Measurements from ENCODE around the gene TMEM175.
"Not testable (repeated sequence)": the region's sequence is repeated elsewhere in the genome, so short reads cannot be mapped to it uniquely, and the experiment has no call there.

Gene TMEM175

DNA sequence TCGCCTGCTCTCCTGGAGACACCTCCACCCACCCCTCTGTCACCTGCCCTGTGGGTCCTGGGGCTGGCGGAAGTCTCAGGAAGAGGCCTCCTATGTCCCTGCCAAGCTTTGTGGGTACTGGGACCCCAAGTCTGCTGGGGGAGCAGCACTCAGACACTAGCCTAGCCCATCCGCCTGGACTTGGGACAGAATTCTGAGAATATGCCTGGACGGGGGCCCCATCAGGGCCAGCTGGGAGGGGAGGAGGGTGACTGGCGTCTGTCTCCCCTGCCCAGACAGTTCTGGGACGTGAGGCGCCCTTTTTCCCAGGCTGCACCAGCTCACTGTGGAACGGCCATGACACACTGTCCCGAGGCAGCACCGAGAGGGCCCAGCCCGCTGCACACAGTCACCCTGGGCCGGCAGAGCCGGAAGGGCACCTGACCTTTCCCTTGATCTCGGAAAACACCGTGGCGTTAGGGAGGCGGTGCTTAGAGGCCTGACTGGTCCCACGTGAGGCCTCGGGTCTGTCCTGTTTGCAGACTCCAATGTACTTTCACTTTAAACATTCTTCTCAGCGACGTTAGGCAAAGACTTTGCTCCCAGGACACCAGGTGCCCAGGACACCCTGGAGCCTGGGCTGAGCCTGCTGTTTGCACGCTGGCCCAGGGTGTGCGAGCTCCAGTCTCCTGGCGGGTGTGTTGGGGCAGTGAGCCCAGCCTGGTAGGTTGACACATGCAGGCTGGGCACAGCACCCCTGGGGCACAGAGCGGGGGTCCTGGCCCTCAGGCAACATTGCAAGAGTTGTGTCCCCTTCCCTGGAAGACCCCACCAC lies 60.2 kb downstream of the TMEM175 start:
- DNase-seq, result no peak

- DNase-seq, result no peak
These were observed 61.1 kb downstream of the TMEM175 start, which contains the start of gene SLC26A1 for GRCh38 chr4:993111-994029. SLC26A1 (minus strand) TSS chr4:993404; CDS start chr4:991703, 1,701 bp downstream.

- no peak for DNase-seq
These were observed 63.2 kb downstream of the TMEM175 start for GRCh38 chr4:995311-996026.

DNA sequence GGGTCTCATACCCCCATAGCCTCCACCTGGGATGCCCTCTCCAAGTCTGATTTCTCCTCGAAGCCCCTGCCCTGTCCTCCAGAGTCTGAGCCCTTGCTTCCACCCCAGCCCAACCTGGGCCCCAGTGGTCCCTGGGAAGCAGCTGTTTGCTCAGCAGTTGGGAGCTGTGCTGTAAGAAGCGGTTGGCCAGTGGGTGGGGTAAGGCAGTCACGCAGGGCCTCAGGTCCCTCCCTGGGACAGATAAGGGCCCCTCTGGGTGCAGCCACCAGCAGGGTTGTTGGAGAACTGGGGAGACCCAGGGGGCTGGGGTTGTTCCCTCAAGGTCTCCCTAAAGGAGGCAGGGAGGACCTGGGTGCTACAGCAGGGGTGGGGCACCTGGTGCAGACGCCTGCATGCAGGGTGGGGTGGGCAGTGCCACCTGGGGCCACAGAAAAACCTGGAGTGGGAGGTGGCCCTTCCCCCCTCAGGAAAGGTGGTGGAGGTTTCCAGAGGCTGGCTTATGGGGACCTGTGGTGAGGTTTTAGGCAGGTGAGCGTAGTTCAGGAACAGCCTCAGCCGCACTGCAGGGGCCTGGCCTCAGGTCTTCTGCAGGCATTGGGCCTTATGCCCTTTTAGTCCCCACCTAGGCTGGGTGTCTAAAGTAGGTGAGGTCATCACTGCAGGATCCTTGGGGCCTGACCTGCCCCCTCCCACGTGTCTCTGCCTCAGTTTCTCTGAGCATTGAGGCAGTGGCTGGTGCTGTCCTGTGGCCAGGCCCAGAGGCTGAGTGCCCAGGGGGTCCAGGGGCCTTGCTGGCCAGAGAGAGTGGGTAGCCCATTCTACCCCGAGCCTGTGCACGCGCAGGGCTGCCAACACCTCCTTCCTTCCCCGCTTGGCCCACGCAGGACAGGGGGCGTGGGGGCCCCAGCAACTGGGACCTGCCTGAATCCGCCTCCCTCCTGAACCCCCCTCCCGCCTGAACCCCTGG lies 64.1 kb downstream of the TMEM175 start:
- no peak for DNase-seq

DNA sequence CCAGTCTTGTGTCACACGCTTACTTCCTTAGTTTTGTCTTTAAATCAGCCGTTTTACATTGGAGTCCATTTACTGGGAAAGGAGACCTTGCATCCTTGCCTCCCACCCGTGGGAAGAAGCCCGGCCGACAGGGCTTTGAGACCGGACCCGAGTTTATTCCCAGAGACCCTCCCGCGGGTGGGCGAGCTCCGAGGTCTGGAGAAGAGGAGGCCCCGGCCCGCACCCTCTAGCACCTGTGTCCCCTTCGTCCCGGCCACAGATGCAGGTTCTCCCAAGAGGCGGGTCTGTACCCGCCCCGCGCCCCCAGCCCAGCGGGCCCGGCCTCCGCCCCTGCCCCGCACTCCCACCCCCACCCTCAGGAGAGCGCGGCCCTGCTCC lies 64.7 kb downstream of the TMEM175 start:
- no peak for DNase-seq

DNA sequence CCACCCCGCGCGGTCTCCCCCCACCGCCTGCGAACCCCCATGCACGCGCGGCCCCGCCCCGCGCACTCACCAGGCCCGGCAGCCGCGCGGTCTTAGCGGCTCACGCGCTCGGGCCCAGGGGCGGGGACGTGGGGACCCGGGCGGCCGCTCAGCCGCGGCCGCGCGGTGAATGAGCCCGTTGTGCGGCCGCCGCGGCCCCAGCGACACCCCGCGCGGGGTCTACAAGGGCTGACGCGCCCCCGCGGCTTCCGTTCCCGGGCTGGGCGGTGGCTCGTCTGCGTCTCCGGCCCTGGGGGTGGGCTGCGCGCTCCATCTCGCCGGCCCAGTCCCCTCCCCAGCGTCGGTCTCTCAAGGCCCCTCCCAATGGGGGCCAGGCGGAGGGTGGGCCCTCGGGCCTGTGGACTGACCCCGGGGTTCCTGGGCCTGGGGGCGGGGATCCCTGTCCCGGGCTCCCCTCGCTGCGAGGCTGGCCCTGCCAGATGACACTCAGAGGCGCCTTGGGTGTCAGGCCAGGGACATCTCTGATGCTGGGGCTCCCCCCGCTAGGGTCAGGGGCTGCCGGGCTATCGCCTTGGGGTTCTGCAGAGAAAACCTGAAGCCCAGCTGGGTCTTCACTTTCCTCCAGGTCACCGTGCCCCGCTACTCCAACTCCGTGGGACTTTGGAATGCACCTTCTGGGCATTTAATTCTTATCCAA lies 65.3 kb downstream of the TMEM175 start:
- DNase-seq, result no peak

DNA sequence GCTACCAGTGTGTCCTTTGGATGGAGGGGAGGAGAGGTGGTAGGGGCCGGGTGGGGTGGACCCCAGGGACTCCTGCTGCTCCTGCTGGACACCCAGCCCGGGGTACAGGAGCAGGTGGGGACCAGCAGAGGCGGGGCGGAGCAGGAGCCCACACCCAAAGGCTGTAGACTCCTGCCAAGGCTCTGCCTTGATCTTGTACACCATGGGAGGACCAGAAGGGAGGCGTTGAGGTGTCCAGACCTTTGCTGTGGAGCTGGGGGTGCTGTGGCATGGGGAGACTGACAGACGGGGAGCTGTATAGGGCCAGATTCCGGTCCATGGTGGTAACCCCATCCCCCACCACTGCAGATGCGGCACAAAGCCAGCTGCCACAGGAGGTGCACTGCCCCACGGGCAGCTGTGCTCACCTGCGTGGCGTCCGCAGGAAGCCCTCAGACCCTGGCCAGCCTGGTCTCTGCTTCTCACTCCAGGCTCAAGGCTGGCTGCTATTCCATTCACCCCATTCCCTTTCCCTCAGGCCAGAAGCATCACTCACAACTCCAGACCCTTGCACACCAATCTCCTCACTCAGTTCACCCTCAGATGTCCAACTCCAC lies 65.9 kb downstream of the TMEM175 start:
- no peak for DNase-seq

GRCh38 chr4:999240-999863 lies 67.1 kb downstream of the TMEM175 start:
- DNase-seq, result not testable (repeated sequence)

DNA sequence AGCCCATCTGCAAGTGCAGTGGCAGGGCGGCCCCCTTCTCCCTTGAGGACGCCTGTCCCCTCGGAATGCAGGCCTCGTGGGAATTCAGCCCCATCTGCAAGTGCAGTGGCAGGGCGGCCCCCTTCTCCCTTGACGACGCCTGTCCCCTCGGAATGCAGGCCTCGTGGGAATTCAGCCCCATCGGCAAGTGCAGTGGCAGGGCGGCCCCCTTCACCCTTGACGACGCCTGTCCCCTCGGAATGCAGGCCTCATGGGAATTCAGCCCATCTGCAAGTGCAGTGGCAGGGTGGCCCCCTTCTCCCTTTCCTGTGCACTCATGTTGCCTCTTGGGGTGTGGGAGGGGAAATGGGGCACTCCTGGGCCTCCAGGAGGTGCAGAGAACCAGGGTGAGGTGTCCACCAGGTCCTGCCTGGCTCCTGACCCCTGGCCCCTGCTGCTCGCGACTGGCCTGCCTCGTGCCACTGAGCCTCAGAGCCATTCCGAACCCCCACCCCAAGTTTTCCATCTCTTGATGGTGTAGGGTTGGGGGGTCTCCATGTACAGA lies 67.7 kb downstream of the TMEM175 start:
- no peak for DNase-seq

- DNase-seq, result no peak
These were observed 68.5 kb downstream of the TMEM175 start for GRCh38 chr4:1000686-1001260.

GRCh38 chr4:1001561-1002130 lies 69.4 kb downstream of the TMEM175 start:
- no peak for DNase-seq

GRCh38 chr4:1002131-1002630 lies 69.9 kb downstream of the TMEM175 start:
- no peak for DNase-seq

- DNase-seq, result no peak
These were observed 70.5 kb downstream of the TMEM175 start for GRCh38 chr4:1002631-1003251.

GRCh38 chr4:1003271-1004070 lies 71.2 kb downstream of the TMEM175 start:
- no peak for DNase-seq

DNA sequence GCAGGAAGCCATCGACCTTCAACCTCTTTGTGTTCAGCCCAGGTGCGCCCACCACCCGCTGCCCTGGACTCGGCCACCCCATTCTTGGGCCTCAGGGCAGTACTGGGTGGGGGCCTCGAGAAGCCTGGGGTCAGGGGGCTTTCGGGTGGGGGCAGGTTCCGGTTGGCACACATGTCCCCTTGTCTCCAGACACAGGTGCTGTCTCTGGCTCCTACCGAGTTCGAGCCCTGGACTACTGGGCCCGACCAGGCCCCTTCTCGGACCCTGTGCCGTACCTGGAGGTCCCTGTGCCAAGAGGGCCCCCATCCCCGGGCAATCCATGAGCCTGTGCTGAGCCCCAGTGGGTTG lies 71.8 kb downstream of the TMEM175 start:
- no peak for DNase-seq

DNA sequence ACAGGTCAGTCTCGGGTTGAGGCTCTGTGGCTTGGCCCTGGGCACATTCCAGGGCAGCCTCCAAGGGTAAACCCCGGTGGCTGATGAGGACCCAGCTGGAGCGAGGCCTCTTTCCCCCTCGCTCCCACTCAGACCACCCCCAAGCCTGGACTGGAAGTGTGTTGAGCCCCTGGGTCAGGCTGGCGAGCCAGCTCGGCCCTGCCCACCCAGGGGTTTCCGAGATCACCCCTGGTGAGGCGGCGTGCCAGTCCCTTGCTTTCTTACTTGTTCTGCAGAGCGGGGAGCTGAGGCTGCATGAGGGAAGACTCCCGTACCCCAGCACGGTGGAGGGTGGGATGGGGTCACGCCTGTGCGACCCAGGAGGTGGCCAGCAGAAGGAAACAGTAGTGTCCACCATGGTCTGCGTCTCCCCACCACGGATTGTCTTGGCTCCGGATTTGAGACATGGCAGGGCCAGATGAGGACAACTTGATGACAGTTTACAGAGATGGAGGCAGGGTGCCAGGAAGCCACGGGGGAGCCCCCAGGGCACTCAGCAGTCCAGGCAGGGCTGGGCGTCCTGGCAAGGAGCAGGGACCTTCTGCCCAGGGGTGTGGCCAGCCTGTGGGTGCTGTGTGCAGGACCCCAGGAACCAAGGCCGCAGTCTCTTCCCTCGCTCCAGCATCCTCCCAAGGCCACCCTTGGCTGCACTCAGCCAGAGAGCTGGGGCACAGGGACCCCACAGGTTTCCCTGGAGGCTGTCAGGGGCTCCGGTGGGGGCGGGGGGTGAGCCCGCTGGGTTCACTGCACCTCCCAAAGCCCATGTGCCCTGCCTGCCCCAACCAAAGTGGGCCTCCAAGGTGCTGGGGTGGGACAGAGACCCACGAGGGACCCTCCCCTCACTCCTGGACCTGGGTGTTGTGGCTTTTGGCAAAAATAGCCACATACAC lies 72.6 kb downstream of the TMEM175 start:
- no peak for DNase-seq

DNA sequence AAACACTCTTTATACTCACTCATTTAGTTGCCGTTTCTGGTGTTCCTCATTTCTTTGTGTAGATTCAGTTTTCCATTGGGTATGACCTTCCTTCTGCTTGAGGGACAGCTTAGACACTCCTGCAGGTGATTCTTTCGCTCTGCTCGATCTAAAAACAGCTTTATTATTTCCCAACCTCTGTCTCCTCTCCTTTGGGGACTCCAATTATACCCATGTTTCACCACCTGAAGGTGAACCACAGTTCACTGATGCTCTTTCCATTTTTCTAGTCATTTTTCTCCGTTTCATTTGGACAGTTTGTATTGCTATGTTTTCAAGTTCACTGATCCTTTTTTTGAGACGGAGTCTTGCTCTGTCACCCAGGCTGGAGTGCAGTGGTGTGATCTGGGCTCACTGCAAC lies 74.6 kb downstream of the TMEM175 start:
- no peak for DNase-seq
